Left ventricle myocardium superior (tissue), 1 donor: ENCODE data around the gene LRRFIP1. TPM values are rescaled to one million over a fixed set of nuclear protein-coding genes. Genes with fewer than 3 reads are reported as not detected.
"Not testable (repeated sequence)": the region's sequence is repeated elsewhere in the genome, so short reads cannot be mapped to it uniquely, and the experiment has no call there.

Source experiments
- ATAC-seq: fragments of 200-7000 bp; cut with Tn5 transposase; one replicate; pipeline ENCODE4 v1.9.1; 2020; ENCODE audit warnings: mild to moderate bottlenecking, moderate library complexity
- DNase-seq: peaks from one replicate; pipeline ENCODE4 v3.0.0-alpha.2; 2020
- intact Hi-C: fragments of 100-400 bp; cut with micrococcal nuclease; formaldehyde crosslinking; loops from one replicate; pipeline ENCODE4 v1.11.0; 2022
- total RNA-seq: library from RNA; stranded (reverse); fragmentation: NEBNext Ultra II Directional; extraction: Animal tissue kit (Norgen Biotek cat#: 25700); gene quantifications from one replicate; pipeline ENCODE4 v1.2.1, GENCODE V29; 2021
- donor health status: DM: no; HTN: yes; CAD: no; lungs with severe emphysema.

The LRRFIP1 gene
- total RNA-seq, 1 donor from 2014 or later: 101 TPM

DNA sequence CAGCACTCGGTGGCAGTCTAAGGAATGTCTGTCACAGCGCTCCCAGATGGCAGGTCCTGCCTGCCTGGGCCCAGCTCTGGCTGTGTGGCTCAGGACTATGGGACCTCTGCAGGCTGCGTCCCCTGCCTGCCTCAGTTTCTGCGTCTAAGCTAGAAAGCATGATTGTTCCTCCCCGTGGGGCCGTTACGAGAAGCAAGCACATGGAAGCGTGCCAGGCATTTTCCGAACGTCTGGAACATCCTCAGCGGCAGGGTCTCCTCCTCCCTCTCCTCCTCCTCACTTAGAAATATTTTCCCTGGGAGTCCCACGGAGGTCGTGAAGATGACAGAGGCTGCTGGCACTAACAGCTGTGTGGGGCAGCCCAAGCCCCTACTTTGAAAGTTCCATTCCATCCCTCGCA is 43.3 kb downstream of the LRRFIP1 start:
- DNase-seq (peak; percentile 68), ATAC-seq (peak; percentile 0)
- intact Hi-C loops: loop anchor here (5.0 to 10.0 kb wide), 2 partner anchors 66 to 77 kb away; no protein-coding TSS in a partner anchor

DNA sequence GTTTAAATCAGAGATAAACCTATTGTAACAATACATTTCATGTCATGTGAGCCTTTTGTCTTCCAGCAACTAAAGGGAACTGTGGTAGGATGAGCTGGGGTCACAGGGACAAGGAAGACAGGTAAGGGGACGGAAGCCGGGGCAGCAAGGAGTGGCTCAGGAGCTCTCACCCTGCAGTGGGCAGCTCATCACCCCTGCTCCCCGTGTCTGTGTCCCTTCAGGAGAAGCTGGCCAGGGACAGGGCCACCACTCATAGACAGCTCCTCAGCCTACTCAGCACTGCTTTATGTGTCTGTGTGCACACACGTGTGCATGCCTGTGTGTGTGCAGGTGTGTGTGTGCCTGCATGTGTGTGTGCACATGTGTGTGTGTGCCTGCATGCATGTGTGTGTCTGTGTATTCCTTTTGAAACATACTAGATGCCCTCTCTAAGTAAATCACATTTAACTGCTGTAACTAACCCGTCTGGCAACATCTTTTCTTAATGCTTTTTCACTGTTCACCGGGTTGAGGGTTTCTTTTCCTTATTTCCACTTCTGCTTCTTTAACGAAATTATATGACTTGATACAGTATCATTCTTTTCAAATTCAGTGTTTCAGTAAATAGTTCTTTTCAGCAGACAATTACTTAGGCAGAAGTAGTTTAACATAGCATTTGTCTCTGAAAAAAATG is 44.2 kb downstream of the LRRFIP1 start:
- intact Hi-C loops: loop anchor here (5.0 to 10.0 kb wide), 2 partner anchors 67 to 76 kb away; no protein-coding TSS in a partner anchor
- DNase-seq (peak; percentile 30), ATAC-seq (no peak)

DNA sequence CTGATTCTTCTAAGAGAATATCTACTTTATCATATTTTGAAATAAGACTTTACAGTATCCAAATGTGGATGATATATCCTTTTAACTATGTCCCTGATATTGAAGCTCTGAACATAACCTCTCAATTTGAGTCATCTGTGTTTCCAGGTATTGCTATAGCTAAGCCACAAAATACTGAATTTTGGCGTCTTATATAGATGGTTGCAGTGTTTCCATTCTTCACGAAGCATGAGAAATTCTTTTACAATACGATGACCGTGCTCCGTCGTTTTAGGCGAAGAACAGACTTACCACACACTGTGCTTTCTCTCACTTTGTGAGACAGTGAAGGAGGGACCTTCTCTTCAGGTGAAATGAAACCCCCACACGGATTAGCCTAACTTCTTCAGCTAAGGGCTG is 45.3 kb downstream of the LRRFIP1 start:
- intact Hi-C loops: loop anchor here (5.0 to 10.0 kb wide), 2 partner anchors 68 to 75 kb away; no protein-coding TSS in a partner anchor
- ATAC-seq (no peak), DNase-seq (no peak)

DNA sequence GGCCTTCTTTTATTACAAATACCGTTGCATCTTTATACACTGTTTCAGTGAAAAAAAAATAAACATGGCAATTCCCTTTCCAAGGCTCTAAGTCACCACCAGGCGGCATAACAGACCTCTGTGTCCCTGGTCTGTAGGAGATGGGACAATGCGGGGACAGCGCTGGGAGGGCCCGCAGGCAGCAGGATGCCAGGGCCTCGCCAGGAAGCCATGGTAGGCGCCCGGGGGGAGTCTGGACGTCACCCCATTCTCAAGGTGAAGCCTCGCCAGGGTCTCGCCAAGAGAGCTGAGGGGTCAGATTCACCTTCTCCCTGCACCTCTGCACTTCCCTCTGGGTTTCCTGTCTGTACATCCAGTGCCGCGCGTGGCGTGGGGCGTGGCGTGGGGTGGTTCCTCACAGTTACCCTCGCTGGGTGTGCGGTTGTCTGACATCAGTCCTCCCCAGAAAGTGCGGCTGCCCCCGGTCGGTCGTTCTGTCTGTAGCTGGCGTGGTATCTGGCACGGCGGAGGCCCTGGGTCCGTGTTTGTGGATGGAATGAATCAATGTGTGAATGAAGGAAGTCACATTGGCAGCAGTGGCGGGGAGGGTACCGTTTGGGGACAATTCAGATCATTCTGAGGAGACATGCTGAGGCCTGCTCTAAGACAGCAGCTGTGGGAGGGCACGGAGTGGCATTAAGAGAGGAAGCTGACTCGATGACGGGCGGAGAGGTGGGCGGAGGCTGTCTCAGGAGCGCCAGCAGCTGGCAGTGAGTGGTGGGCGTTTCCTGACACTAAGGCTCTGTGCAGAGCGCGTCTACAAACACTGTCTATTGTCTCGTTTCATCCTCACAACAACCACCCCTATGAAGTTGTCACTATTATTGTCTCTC is 46.0 kb downstream of the LRRFIP1 start:
- peak; percentile 28 for ATAC-seq
- peak; percentile 73 for DNase-seq
- intact Hi-C loops: loop anchor here (5.0 to 10.0 kb wide), 2 partner anchors 69 to 74 kb away; no protein-coding TSS in a partner anchor

DNA sequence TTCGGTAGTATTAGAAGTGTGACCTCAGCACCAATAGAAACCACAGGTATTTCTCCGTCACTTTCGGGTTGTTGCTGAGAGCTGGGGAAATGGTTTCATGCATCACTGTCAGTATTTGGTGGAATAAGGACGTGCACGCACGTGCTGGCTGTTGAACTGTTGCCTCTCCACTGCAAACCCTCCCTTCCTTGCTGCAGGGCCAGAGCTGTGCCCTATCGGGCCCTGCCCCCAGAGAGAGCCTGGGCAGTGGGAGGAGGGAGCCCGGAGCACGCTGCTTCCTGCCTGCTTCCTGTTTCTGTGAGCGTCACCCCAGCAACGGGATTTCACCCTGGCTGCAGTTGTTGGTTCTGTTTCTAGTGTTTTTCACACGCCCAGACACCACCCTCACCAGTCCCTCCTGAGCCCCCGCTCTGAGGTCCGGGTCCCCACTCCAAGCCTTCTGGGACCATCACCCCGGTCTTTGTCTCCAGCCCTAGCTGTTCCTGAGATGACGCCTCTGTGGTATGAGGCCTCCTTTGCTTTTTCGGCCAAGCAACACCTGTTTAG is 47.4 kb downstream of the LRRFIP1 start:
- peak; percentile 87 for DNase-seq
- intact Hi-C loops: loop anchor here (5.0 to 10.0 kb wide), 2 partner anchors 70 to 72 kb away; no protein-coding TSS in a partner anchor
- ATAC-seq: peak; percentile 82

DNA sequence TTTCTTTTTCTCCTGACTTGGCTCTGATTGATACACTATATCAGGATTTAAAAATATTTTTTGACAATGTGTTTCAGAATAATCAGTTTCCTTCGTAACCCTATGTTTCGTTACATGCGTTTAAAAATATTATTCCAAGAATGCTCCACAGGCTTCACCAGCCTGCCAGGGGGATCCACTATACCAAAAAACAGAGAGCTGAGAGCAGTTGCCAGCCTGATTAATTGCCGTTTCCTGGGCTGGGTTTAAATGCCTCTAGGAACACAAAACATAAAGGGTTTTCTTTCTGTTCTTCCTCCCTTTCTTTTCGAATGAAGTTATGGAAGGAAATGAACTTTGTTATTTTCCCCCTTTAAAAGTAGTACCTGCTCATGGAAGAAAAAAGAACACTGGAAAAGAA is 47.9 kb downstream of the LRRFIP1 start:
- ATAC-seq (no peak), DNase-seq (no peak)
- intact Hi-C loops: loop anchor here (10.0 kb wide), 1 partner anchor 71 kb away; no protein-coding TSS in a partner anchor

DNA sequence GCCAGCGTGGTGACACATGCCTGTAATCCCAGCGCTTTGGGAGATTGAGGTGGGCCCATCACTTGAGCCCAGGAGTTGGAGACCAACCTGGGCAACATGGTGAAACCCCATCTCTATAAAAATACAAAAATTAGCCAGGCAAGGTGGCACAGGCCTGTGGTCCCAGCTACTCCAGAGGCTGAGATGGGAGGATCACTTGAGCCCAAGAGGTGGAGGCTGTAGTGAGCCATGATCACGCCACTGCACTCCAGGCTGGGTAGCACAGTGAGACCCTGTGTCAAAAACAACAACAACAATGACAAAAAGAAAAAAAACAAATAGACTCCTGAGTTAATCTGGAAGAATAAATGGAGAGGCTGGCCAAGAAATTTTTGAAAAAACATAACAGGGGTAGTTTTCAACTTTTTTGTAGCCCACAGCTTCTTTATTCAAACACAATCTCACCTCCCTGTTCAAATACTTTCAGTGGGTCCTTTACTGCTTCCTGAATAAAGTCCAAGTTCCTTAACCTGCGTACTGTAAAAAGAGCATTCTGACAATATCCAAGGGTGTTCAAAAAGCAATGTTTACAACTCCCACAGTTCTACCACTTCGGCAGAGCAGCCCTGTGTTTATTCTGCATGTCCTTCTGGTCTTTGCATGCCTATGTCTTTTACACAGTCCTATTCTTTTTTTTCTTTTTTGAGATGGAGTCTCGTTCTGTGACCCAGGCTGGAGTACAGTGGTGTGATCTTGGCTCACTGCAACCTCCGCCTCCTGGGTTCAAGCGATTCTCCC is 53.5 kb downstream of the LRRFIP1 start:
- DNase-seq (no peak), ATAC-seq (no peak)

DNA sequence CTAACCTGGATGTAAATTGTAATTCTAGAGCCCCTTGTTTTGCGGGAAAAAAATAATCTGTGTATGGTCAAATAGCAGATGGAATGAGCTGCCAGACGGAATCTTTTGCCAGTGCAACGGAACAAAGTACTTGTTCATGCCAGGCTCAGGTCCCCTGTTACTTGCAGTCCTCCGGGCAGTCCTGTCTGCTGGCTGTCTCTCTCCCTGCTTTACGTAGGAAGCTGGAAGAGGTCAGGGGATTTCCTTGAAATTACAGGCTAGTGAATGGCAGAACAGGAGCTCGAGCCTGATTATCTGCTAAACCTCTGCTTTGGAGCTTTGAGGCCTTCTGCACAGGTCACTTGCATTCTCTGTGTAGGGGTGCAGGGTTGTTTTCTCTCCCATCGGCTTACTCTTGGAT is 54.8 kb downstream of the LRRFIP1 start:
- ATAC-seq: peak; percentile 27
- intact Hi-C loops: no loop called here
- DNase-seq: no peak

More for the DNA sequence above, 53.5 kb downstream of the LRRFIP1 start:
- intact Hi-C loops: no loop called here

DNA sequence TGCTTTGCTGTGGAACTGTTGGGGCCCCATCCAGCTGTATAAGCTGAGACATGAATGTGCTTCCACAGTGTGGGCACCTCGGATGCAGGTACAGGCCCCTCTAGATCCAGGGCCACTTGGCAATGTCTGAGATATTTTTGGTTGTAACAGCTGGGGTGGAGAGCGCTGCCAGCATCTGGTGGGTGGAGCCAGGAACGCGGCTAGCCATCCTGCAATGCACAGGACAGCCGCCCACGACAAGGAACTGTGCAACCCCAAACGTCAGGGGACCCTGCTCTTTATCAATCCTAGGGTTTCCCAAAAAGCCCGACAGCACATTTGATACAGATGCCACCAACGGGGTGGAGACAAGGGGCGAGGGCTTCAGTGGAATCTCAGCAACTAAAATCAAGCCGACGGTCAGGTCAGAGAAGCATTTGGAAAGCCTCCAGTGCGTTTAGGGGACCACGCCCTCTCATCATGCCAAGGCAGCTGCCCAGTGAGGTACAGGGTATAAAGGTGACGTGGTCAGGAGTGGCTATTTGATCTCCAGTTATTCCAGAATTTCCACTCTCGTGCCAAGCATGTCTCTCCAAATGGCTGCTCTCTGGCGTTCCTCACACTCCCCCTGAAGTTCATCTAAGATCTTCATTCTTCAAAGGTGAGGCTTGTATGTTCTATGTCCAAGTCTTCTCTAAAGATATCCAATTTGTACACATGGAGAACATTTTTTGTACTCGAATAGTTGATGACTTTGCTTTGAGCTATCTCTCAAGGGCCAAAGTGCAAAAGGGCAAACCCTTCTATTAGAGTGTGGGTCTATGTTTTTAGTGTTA is 55.7 kb downstream of the LRRFIP1 start:
- intact Hi-C loops: no loop called here
- peak; percentile 48 for ATAC-seq

DNA sequence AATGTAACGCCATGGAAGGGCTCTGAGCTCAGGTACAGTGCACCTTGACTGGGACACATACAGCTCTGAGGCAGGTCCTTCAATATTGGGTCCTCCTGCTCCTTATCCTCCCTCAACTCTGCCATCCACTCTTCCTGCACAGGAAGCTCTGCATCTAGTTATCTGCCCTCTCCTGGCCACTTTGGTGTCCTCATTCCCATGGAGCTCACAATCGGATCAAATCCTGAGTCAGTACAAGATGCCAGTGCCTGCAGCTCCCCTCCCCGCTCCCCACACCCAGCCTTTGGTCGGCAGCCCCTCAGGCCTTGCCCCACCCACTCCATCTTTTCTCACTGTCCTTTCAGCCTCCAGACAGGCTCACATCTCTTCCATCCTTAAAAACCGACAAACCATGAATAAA is 58.0 kb downstream of the LRRFIP1 start:
- intact Hi-C loops: no loop called here
- ATAC-seq (no peak), DNase-seq (no peak)

More for the DNA sequence above, 55.7 kb downstream of the LRRFIP1 start:
- peak; percentile 64 for DNase-seq

DNA sequence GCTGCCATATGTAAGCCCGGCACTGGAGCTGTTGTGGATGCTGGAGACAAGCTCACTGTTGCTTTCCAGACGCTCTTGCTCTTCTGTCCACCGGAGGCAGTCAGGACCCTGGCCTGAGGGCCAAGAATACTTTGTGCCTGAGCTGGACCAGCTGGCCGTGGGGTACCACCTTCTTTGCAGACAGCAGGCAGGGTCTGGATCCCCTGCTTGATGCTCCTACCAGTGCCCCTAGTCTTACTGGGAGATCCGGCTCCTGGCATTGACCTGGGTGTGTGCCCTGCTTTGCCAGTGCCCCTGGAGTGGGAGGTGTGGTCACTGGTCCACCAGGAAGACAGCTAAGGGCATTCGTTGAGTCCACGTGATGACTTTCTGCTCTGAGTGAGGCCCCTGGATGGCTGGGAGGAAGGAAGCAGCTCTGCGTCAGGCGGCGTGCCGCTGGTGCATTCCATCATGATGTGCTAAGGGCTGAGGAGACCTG is 59.3 kb downstream of the LRRFIP1 start:
- intact Hi-C loops: no loop called here
- no peak for DNase-seq
- ATAC-seq: no peak

DNA sequence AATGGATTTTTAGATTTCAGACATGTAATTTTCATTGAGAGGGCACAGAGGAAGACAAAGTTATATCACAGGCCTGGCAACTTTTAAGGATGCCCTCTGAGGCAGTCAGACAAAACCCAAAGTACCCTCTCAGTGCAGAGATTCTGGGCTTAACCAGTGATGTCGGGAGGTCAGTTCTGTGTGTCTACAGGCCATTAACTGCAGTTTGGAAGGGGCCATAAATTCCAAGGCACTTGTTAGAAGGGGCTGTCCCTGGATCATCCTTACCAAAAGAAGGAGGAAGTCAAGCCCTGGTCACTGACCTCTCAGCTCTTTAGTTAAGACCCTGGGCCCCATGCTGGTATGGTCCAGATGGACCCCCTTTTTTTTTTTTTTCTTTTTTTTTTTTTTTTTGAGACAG is 60.7 kb downstream of the LRRFIP1 start:
- intact Hi-C loops: no loop called here
- ATAC-seq: no peak
- DNase-seq: no peak

DNA sequence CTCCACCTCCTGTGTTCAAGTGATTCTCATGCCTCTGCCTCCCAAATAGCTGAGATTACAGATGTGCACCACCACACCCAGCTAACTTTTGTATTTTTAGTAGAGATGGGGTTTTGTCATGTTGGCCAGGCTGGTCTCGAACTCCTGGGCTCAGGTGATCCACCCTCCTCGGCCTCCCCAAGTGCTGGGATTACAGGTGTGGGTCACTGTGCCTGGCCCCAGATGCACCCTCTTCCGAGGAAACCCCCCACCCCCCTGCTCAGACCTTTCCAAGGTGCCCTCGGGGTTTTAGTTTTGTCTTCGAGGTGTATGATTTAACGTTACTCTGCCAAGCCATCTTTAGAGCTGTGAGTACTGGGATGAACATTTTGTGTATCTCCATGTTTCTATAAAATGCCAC is 61.2 kb downstream of the LRRFIP1 start:
- intact Hi-C loops, ATAC-seq, DNase-seq: not testable (repeated sequence)

DNA sequence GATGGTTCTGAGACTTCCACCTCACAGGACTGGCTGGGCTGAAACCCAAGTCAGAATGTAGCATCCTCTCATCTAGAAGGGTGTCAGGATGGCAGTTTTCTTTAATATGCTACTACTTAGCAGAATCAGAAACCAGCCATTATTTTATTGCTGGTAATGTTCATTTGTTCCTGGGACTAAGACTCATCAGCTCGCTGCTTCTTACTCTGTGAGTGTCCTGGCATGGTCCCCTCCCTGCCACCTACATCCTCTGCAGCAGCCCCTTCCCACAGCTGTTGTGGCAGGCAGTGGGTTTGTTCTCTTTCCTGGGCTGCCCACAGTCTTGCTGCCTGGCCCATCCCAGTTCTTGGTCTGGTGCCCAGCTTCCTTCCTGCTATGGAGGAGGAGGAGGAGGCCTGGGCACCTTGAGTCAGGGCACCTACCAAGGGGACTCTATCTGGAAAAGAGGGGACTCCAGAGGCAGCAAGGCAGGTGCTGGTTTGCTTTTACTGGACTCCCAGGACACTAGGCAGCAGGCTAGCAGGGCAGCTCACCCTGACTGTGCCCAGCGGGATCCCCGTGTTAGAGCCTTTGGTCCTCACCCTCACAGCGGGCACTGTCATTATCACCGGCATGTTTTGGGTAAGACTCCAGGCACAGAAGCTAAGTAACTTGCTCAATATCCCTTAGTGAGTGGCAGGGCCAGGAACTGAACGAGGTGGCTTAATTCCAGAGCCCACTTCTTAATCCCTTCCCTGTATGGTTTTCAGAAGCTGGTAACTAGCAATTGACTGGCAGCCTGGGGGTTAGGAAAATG is 62.1 kb downstream of the LRRFIP1 start:
- no peak for ATAC-seq
- intact Hi-C loops: no loop called here
- peak; percentile 63 for DNase-seq

DNA sequence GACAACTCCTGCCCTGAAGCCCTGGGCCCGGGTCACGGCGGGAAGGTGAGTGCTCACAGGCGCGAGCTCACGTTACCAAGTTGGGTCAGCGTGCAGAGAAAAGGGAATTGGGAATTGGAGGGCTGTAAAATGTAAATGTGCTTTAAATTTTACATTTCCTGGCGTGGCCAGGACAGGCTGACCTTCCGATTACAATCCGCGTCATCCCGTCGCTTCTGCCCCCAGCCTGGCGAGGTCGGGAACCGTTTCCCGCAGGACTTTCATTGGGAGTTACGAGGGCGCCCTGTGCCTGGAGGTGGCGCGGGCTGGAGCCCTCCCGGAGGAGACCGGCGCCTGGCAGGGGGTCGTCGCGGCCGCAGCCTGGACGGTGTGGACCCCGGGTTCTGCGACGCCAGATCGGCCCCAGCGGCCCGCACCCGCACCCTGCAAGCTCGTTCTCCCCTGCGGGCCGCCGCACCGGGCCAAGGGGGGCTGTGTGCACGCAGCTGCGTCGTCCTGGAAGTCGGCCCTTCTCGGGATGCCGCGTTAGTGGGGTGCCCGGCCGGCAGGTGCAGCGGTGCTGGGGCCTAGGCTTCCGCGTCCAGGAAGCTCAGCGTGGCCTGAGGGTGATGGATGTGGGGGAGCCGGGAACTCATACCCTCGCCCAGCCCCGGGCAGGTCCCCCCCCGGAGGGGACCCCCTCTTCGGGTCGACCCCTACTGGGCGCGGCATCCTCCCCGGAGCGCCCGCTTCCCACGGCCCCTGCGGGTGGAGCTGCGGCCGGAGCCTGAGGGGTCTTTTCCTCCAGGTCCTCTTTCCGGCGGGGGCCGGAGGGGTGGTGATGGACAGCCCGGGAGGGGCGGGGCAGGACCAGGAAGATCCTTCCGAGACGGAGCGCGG is 63.9 kb downstream of the LRRFIP1 start:
- DNase-seq: no peak
- ATAC-seq: no peak
- intact Hi-C loops: no loop called here

DNA sequence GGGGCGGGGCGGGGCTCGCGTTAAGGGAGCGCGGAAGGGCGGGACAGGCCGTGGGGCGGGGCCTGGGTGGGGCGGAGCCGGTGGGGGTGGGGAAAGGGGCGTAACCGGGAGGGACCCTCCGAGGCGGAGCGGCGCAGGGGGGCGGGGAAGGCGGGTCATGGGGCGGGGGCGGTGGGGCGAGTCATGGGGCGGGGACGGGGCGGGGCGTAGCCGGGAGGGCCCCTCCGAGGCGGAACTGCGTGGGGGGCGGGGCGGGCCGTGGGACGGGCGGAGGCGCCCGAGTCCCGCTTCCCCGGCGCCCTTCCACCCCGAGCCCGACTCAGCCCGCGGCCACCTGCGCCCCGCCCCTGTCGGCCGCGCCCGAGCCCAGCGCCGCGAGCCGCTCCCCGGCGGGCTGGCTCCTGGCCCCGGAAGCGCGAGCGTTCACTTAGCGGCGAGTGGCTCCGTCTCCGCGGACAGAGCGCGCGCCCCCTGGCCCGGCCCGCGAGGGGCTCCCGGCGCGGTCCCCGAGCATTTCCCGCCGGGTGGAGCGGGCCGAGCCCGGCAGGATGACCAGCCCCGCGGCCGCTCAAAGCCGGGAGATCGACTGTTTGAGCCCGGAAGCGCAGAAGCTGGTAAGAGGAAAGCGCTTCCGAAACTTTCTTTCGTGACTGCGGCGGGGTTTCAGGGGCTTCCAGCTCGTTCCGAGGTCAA is 64.7 kb downstream of the LRRFIP1 start:
- intact Hi-C loops: no loop called here
- ATAC-seq: peak; percentile 77

More for the DNA sequence above, 64.7 kb downstream of the LRRFIP1 start:
- DNase-seq: peak; percentile 98
